ENCODE results near the gene MAP3K6.

DNA sequence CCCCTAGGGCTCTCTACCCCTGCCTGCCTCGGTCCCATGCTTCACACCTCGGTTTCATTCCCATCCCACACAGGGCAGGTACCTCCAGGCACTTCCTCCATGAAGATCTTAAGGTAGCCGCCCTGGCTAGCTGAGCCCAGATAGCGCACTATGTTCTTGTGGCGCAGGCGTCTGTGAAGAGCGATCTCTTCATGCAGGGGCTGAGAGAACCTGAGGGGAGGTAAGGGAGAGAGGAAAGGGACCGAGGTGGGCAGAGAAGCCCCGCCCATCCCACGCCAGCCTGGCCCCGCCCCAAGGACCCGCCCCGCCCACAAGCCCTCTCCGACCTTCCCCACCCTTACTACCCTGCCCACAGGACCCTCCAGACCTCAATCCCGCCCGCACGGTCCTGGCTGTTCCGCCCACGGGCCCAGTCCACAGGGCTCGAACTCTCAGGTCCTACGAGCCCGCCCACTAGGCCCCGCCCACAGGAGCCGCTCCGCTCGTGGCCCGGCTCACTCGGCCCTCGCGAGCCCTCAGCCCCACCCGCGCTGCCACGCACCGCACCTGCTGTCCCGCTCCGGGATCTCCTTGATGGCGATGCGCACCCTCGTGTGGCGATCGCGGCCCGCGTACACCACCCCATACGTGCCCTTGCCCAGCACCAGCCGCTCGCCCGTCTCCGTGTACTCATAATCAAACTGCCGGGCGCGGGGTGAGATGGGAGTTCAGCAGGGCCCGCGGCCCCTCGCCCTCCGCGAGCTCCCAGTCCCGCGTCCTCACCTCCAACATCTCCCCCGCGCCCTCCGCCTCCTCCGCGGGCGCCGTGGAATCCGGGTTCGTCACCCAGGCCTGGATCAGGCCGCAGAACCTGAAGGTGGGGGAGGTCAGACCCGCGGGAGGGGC is 6.4 kb downstream of the MAP3K6 start:
- TF ChIP-seq FOXK2 (IDR thresholded peaks at IDR 0.05) = no peak
- TF ChIP-seq BHLHE40 (IDR thresholded peaks at IDR 0.05; ENCODE audit: borderline replicate concordance) = no peak
- TF ChIP-seq, protein P1, sequence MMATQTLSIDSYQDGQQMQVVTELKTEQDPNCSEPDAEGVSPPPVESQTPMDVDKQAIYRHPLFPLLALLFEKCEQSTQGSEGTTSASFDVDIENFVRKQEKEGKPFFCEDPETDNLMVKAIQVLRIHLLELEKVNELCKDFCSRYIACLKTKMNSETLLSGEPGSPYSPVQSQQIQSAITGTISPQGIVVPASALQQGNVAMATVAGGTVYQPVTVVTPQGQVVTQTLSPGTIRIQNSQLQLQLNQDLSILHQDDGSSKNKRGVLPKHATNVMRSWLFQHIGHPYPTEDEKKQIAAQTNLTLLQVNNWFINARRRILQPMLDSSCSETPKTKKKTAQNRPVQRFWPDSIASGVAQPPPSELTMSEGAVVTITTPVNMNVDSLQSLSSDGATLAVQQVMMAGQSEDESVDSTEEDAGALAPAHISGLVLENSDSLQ (IDR thresholded peaks at IDR 0.05) = no peak
